Suprapubic skin (tissue), 4 donors: ENCODE data around the gene TMED10.

ENCODE experiments used
- EP300 ChIP-seq: sonication (generic); formaldehyde crosslinking; IDR thresholded peaks from one replicate; pipeline ENCODE4 v1.6.1; 2017; ENCODE audit warnings: antibody characterized with exemption
- POLR2A ChIP-seq, 2 donors: fragments of 450-650 bp; IDR thresholded peaks; one replicate each; pipeline ENCODE4 v1.6.1; 2017; ENCODE audit warnings: antibody characterized with exemption in 2 of 2, mild to moderate bottlenecking in 2 of 2, moderate library complexity in 2 of 2
- POLR2AphosphoS5 ChIP-seq, 3 donors: sonication (generic); formaldehyde crosslinking; IDR thresholded peaks; one replicate each; pipeline ENCODE4 v1.6.1; 2017; ENCODE audit warnings: antibody characterized with exemption in 3 of 3
- TF ChIP-seq, protein P1 (sequence below), 2 donors: fragments of 200-600 bp in 1 of 2; fragments of 450-650 bp in 1 of 2; sonication (generic) in 1 of 2; IDR thresholded peaks; one replicate each; pipeline ENCODE4 v1.5.1; 2016 to 2019; ENCODE audit warnings: antibody characterized with exemption in 2 of 2, mild to moderate bottlenecking in 1 of 2, moderate library complexity in 1 of 2

DNA sequence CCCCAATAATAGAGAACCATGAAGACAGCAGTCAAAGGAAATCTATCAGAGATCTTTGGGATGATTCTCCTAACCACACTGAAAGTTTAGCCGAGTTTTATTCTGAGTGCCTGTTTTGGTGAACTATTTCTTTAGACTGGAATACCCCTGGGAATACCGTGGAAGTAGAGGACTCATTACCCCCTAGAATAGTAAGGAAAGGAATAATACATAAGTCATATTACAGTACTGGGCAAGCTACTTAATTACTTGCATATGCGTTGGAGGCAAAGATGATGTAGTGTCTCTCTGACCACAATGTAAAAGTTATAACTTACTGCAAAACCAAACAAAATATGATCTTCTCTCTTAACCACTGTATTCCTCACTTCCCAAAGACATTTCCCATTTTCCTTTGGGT, 81.5 kb downstream of the TMED10 start:
- TF ChIP-seq, protein P1, sequence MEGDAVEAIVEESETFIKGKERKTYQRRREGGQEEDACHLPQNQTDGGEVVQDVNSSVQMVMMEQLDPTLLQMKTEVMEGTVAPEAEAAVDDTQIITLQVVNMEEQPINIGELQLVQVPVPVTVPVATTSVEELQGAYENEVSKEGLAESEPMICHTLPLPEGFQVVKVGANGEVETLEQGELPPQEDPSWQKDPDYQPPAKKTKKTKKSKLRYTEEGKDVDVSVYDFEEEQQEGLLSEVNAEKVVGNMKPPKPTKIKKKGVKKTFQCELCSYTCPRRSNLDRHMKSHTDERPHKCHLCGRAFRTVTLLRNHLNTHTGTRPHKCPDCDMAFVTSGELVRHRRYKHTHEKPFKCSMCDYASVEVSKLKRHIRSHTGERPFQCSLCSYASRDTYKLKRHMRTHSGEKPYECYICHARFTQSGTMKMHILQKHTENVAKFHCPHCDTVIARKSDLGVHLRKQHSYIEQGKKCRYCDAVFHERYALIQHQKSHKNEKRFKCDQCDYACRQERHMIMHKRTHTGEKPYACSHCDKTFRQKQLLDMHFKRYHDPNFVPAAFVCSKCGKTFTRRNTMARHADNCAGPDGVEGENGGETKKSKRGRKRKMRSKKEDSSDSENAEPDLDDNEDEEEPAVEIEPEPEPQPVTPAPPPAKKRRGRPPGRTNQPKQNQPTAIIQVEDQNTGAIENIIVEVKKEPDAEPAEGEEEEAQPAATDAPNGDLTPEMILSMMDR (IDR thresholded peaks at IDR 0.05) = no peak
- TF ChIP-seq POLR2AphosphoS5 (IDR thresholded peaks at IDR 0.05) = no peak
- no peak for TF ChIP-seq POLR2A (IDR thresholded peaks at IDR 0.05)
- no peak for TF ChIP-seq EP300
